Adrenal gland (tissue), 5 donors: ENCODE results near the gene VDAC1.

ENCODE experiments used
- CTCF ChIP-seq, 6 experiments: fragments of 450-650 bp in 4 of 6; fragments of 200-600 bp in 2 of 6; sonication (generic) in 1 of 6; IDR thresholded peaks; 1 replicate in 5 of 6; 2 replicates in 1 of 6; pipeline versions ENCODE4 v1.5.1 to v1.8.0; 2016 to 2021; ENCODE audit warnings: antibody characterized with exemption in 6 of 6, mild to moderate bottlenecking in 2 of 6, moderate library complexity in 1 of 6
- POLR2A ChIP-seq, 2 donors: fragments of 450-650 bp; IDR thresholded peaks; one replicate each; pipeline ENCODE4 v1.6.1; 2017; ENCODE audit warnings: antibody characterized with exemption in 2 of 2, mild to moderate bottlenecking in 2 of 2, moderate library complexity in 1 of 2
- donor health status: DM: no; HTN: no; CAD: no.

GRCh38 chr5:133953568-133954145 lies 51.1 kb downstream of the VDAC1 start:
- no peak for TF ChIP-seq CTCF (IDR thresholded peaks at IDR 0.05)
- TF ChIP-seq POLR2A (IDR thresholded peaks at IDR 0.05) = no peak
